Smooth muscle cell (in vitro differentiated cells): ENCODE data around the gene RGS12. TPM values are rescaled to one million over a fixed set of nuclear protein-coding genes. Genes with fewer than 3 reads are reported as not detected.

ENCODE experiments used
- DNase-seq: peaks from one replicate; lab custom pipeline; 2025; ENCODE audit not compliant: unreplicated experiment; lab: John Stamatoyannopoulos, UW
- H2AFZ ChIP-seq: fragments of 200-600 bp; sonication (generic); 2 replicates; pipeline ENCODE4 v1.6.0; 2016; ENCODE audit warnings: antibody characterized with exemption, low read depth, mild to moderate bottlenecking
- H3F3A ChIP-seq: fragments of 200-600 bp; sonication (generic); 2 replicates; pipeline ENCODE4 v1.6.0; 2017; ENCODE audit warnings: antibody characterized with exemption, low read depth
- H3K27ac ChIP-seq: fragments of 200-600 bp; sonication (generic); 2 replicates; pipeline ENCODE4 v1.5.1; 2016; ENCODE audit warnings: low read depth, mild to moderate bottlenecking
- H3K27me3 ChIP-seq: fragments of 200-600 bp; sonication (generic); 2 replicates; pipeline ENCODE4 v1.6.1; 2016; ENCODE audit warnings: low read depth, mild to moderate bottlenecking
- H3K36me3 ChIP-seq: fragments of 200-600 bp; sonication (generic); 2 replicates; pipeline ENCODE4 v1.5.1; 2016; ENCODE audit warnings: low read depth
- H3K4me1 ChIP-seq: fragments of 200-600 bp; sonication (generic); 2 replicates; pipeline ENCODE4 v1.5.1; 2016; ENCODE audit warnings: low read depth
- H3K4me2 ChIP-seq: fragments of 200-600 bp; sonication (generic); 2 replicates; pipeline ENCODE4 v1.6.0; 2016; ENCODE audit warnings: mild to moderate bottlenecking
- H3K4me3 ChIP-seq: fragments of 200-600 bp; sonication (generic); 2 replicates; pipeline ENCODE4 v1.5.1; 2016; ENCODE audit warnings: mild to moderate bottlenecking
- H3K79me2 ChIP-seq: fragments of 200-600 bp; sonication (generic); 2 replicates; pipeline ENCODE4 v1.6.0; 2016; ENCODE audit warnings: low read depth, mild to moderate bottlenecking
- H3K9ac ChIP-seq: fragments of 200-600 bp; sonication (generic); 2 replicates; pipeline ENCODE4 v1.6.0; 2016; ENCODE audit warnings: low read depth
- H3K9me3 ChIP-seq: fragments of 200-600 bp; sonication (generic); replicated peaks from 2 replicates; pipeline ENCODE4 v1.5.1; 2016; ENCODE audit warnings: low read depth
- H4K20me1 ChIP-seq: fragments of 200-600 bp; sonication (generic); 2 replicates; pipeline ENCODE4 v1.6.0; 2016; ENCODE audit warnings: low read depth
- CTCF ChIP-seq: fragments of 200-600 bp; sonication (generic); IDR thresholded peaks from 2 replicates; pipeline ENCODE4 v1.5.1; 2017; ENCODE audit warnings: borderline replicate concordance, mild to moderate bottlenecking, antibody characterized with exemption; ENCODE audit not compliant: insufficient read depth, poor library complexity, severe bottlenecking
- WGBS: methylation state at CpG from one replicate; pipeline ENCODE4 v1.1.7; 2016; ENCODE audit warnings: low lambda C conversion rate; 5-methylcytosine and 5-hydroxymethylcytosine counted together
- polyA plus RNA-seq: library from polyadenylated mRNA; unstranded; fragments of >200 nt; fragmentation: Nextera tagmentation; extraction: Ambion mirVana; gene quantifications from 2 replicates; pipeline ENCODE4 v1.2.1, GENCODE V29; 2016
- total RNA-seq: library from RNA; depleted of rRNA; stranded (reverse); fragments of >200 nt; gene quantifications from 2 replicates; pipeline ENCODE4 v1.2.3, GENCODE V29; 2014

The RGS12 gene
- total and polyA plus RNA-seq, 2 experiments from 2014 or later, result 20.5 to 28.5 TPM

DNA sequence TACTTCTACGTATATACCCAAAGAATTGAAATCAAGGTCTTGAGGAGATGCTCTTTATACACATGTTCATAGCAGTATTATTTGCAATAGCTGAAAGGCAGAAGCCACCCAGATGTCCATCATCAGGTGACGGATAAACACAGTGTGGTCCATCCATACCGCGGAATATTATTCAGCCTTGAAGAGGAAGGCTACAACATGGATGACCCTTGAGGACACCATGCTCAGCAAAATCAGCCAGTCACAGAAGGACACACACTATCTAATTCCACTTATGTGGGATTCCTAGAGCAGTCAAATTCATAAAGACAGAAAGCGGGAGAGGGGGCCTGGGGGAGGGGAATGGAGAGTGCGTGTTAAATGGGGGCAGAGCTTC lies 44.5 kb downstream of the RGS12 start:
- no peaks in the 10 kb centered on the region for H3K4me1 ChIP-seq
- DNase-seq, result no peak
- no peak overlapping the region for H3K4me2 ChIP-seq
- no peak overlapping the region for H3K27ac ChIP-seq
- peaks cover 91% of the 10 kb centered on the region for H4K20me1 ChIP-seq
- no peaks in the 10 kb centered on the region for H3K36me3 ChIP-seq
- peaks cover 10% of the 10 kb centered on the region for H3K79me2 ChIP-seq
- no peak for TF ChIP-seq CTCF
- H3F3A ChIP-seq, result no peaks in the 10 kb centered on the region
- no peak overlapping the region for H3K9ac ChIP-seq
- H3K9me3 ChIP-seq, result no peaks in the 10 kb centered on the region
- 97% methylated on average over 6 of the region's 6 CpGs for WGBS
- no peak overlapping the region for H3K4me3 ChIP-seq
- no peak overlapping the region for H2AFZ ChIP-seq
- H3K27me3 ChIP-seq, result no peaks in the 10 kb centered on the region

DNA sequence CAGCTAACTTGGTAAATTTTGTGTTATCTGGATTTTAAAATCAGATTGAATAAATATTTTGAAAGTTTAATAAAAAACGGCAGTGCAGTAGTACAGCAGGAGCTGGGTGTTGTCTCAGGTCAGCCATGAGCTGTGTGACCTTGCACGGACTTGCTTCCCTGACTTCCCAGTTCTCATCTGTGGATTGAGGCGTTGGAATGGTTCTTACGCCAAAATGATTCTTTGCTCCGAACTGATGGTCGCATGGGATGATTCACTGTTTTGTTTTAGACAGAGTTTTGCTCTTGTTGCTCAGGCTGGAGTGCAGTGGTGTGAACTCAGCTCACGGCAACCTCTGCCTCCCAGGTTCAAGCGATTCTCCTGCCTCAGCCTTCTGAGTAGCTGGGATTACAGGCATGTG lies 45.0 kb downstream of the RGS12 start:
- no peaks in the 10 kb centered on the region for H3K27me3 ChIP-seq
- no peak overlapping the region for H3K27ac ChIP-seq
- no peak for TF ChIP-seq CTCF
- H3K79me2 ChIP-seq, result peaks cover 10% of the 10 kb centered on the region
- H3K4me2 ChIP-seq, result no peak overlapping the region
- no peaks in the 10 kb centered on the region for H3K36me3 ChIP-seq
- WGBS, result 96% methylated on average over 8 of the region's 8 CpGs
- peaks cover 92% of the 10 kb centered on the region for H4K20me1 ChIP-seq
- no peak overlapping the region for H3K9ac ChIP-seq
- H3F3A ChIP-seq, result no peaks in the 10 kb centered on the region
- DNase-seq, result no peak
- H3K4me1 ChIP-seq, result no peaks in the 10 kb centered on the region
- H3K9me3 ChIP-seq, result no peaks in the 10 kb centered on the region
- H3K4me3 ChIP-seq, result no peak overlapping the region
- no peak overlapping the region for H2AFZ ChIP-seq

DNA sequence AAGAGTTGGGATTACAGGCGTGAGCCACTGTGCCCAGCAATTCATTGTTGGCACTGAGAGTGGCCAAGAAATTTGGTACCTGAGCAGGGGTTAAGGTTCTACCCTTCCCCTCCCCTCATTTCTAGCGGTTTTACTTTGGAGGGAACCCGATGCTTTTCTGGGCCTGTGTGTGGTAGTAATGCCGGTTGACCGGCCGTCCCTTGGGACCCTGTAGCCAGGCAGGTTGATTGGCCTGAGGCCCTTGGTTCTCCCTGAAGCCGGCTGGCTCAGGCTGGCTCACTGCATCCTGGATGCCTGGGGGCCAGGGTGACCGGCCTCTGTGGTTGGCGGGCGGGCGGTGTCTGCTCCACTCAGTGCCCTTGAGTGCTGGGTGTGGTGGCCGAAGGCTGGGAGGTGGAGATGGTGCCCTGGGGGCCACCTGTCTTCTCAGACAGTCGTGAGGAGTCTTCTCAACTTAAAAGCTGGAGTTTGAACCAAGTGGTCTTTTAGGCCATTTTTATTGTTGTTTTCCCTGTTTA lies 45.6 kb downstream of the RGS12 start:
- H2AFZ ChIP-seq, result no peak overlapping the region
- H3K79me2 ChIP-seq, result peaks cover 10% of the 10 kb centered on the region
- no peaks in the 10 kb centered on the region for H3K4me1 ChIP-seq
- TF ChIP-seq CTCF, result no peak
- H3K9me3 ChIP-seq, result no peaks in the 10 kb centered on the region
- H3F3A ChIP-seq, result no peaks in the 10 kb centered on the region
- no peak overlapping the region for H3K4me2 ChIP-seq
- H3K27me3 ChIP-seq, result no peaks in the 10 kb centered on the region
- no peaks in the 10 kb centered on the region for H3K36me3 ChIP-seq
- H3K9ac ChIP-seq, result no peak overlapping the region
- peaks cover 94% of the 10 kb centered on the region for H4K20me1 ChIP-seq
- H3K4me3 ChIP-seq, result no peak overlapping the region
- no peak overlapping the region for H3K27ac ChIP-seq
- DNase-seq, result no peak
- 89% methylated on average over 12 of the region's 13 CpGs for WGBS

DNA sequence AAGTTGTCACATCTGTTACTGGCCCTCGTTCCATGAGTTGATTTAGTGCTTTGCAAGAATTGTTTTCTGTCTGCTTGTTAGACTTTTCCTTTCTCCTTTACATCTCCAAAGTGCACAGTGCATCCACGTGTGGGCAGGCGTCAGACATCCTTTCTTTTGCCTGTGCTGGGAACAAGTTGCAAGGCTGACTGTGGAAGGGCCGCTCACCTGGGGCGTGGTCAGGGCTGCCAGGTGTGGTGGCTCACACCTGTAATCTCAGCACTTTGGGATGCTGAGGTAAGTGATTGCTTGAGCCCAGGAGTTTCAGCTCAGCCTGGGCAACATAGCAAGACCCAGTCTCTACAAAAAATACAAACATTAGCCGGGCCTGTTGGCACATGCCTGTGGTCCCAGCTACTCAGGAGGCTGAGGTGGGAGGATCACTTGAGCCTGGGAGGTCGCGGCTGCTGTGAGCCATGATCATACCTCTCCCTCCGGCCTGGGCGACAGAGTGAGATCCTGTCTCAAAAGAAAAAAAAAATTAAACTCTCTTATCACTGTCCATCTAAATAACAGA lies 46.2 kb downstream of the RGS12 start:
- no peak overlapping the region for H3K4me3 ChIP-seq
- no peak overlapping the region for H3K27ac ChIP-seq
- H4K20me1 ChIP-seq, result peaks cover 94% of the 10 kb centered on the region
- H3K9me3 ChIP-seq, result no peaks in the 10 kb centered on the region
- no peak overlapping the region for H3K9ac ChIP-seq
- H3F3A ChIP-seq, result no peaks in the 10 kb centered on the region
- no peak overlapping the region for H3K4me2 ChIP-seq
- H3K79me2 ChIP-seq, result peaks cover 10% of the 10 kb centered on the region
- H3K36me3 ChIP-seq, result no peaks in the 10 kb centered on the region
- 94% methylated on average over 10 of the region's 10 CpGs for WGBS
- no peak for DNase-seq
- TF ChIP-seq CTCF, result no peak
- H3K4me1 ChIP-seq, result no peaks in the 10 kb centered on the region
- no peaks in the 10 kb centered on the region for H3K27me3 ChIP-seq
- no peak overlapping the region for H2AFZ ChIP-seq
